ENCODE results near the gene FRMD5.

DNA sequence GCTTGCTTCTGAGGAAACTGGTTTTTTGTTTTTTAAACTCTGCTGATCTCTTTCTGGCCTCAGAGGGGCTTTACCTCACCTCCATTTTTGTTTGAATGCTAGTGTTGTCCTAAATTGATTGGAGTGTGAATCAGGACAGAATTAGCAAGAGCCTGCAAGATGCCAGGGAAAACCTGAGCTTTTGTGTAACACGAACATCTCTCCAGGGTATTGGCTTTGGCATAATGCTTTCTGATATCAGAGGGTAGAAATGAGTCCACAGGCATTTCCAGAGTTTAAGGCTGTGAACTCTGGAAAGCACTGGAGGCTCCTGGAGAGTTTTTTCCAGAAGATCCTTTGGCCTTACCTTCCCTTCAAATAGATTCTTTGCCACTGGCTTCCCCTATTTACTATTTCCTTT is 281.1 kb downstream of the FRMD5 start:
- TF ChIP-seq, protein P1, sequence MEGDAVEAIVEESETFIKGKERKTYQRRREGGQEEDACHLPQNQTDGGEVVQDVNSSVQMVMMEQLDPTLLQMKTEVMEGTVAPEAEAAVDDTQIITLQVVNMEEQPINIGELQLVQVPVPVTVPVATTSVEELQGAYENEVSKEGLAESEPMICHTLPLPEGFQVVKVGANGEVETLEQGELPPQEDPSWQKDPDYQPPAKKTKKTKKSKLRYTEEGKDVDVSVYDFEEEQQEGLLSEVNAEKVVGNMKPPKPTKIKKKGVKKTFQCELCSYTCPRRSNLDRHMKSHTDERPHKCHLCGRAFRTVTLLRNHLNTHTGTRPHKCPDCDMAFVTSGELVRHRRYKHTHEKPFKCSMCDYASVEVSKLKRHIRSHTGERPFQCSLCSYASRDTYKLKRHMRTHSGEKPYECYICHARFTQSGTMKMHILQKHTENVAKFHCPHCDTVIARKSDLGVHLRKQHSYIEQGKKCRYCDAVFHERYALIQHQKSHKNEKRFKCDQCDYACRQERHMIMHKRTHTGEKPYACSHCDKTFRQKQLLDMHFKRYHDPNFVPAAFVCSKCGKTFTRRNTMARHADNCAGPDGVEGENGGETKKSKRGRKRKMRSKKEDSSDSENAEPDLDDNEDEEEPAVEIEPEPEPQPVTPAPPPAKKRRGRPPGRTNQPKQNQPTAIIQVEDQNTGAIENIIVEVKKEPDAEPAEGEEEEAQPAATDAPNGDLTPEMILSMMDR (IDR thresholded peaks at IDR 0.05; ENCODE audit: low read depth, low read length, poor library complexity, severe bottlenecking): no peak
- TF ChIP-seq EZH2phosphoT487 (IDR thresholded peaks at IDR 0.05; ENCODE audit: borderline replicate concordance, low read length): no peak
